Jurkat, Clone E6-1 (cell line): ENCODE measurements around the gene CDKN3.
"Not testable (repeated sequence)": the region's sequence is repeated elsewhere in the genome, so short reads cannot be mapped to it uniquely, and the experiment has no call there.

Experiments used
- DNase-seq: peaks from one replicate; pipeline ENCODE4 v3.0.0-alpha.2; 2011; ENCODE audit warnings: low read depth, low spot score
- H3K4me3 ChIP-seq: 2 replicates; pipeline ENCODE4 v1.5.1; 2011; ENCODE audit warnings: mild to moderate bottlenecking, low read length, control low read depth, moderate library complexity

CDKN3 gene

DNA sequence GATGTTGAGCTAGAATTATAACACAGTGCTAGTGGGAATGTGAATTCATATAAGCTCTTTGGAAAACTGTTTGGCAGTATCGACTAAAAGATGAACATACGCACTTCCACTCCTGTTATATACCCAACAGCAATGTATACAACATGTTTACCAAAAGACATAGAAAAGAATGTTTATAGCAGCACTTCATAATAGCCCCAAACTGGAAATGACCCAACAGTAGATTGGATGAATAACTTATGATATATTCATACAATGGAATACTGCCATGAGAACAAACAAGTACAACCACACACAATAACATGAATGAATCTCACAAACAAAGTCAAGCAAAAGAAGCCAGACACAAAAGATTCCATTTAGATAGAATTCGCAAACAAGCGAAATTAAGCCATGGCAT lies 28.5 kb upstream of the CDKN3 start:
- DNase-seq: no peak
- no peak overlapping the region for H3K4me3 ChIP-seq

DNA sequence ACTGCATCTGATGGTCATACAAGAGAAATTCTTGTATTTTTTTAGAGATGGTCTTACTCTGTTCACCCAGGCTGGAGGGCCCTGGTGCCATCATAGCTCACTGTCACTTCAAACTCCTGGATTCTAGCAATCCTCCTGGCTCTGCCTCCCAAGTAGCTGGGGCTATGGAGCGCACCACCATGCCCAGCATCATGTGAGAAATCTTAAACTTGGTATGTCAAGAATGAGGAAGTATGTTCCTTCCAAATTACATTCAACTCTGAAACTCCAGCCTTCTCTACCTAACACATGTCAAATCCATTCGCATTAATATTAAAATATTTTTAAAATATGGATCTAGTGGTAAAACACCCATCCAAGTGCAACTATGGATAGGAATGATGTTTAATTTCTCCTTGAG lies 27.5 kb upstream of the CDKN3 start:
- DNase-seq: no peak
- H3K4me3 ChIP-seq: no peak overlapping the region

DNA sequence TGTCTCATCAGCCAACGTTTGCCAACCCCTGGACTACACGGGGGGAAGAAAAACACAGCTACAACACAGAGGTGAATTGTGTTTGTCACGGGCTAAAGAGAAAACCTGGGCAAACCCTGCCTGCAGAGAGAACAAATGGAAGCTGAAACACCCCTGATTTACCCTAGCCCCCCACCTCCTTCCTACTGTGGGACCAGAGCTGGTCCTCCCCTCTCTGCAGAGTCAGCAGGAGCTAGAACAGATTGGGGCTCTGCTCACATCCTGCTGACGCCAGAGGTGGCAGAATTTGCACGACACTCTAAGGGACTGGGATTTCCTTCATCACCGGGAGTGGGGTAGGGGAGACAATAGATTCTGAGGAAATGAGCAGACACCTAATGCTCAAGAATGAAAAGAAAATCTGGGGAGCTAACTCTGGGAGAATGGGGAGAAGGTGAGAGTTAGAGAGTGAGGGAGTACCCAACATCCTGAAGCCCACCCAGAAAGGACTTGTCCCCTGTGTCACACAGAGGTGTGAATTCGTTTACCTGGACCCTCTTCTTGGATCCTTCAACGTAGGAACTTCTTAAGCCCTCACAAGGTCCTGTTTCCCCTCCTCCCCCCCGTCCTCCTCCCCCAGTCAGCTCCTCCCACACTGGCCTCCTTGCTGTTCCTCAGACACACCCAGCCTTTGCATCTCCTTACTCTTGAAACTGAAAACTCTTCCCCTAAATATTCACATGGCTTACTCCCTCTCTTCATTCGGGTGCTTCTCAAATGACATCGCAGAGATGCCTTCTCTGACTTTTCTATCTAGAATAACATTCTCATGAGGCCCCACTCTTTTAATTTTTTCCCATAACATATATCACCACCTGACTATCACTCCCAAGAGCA lies 26.2 kb upstream of the CDKN3 start:
- DNase-seq: no peak
- H3K4me3 ChIP-seq: no peak overlapping the region

DNA sequence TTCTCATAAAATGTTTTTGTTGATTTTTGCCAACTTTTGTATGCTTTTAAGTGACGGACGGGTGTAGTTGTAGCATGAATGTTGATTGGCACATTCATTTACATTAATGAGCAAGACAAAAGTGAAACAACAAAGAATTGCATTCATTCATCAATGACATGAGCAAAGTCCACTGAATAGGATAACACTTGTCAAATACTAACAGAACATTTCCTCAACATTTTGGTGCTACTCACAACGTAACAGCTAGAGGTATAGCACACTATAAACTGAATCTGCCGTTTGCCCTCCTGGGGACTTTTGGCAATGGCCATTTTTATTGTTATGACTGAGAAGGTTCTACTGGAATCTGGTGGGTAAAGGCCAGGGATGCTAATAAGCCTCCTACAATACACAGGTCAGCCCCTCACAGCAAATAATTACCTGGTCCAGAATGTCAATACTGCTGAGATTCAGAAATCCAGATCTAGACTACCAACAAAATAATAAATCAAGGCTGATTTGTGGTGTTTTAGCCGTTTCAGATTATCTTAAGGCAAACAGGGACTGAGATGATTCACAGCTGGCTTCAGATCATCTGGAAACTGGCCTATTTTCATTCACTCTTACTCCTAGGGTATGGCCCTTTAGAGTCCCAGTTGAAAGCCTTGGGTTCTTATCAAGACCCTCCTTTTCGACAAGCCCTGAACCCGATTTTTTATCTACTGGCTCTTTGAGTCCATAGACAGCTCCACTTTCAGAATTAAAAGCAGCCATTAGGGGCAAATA lies 22.5 kb upstream of the CDKN3 start:
- H3K4me3 ChIP-seq: no peak overlapping the region
- DNase-seq: no peak

DNA sequence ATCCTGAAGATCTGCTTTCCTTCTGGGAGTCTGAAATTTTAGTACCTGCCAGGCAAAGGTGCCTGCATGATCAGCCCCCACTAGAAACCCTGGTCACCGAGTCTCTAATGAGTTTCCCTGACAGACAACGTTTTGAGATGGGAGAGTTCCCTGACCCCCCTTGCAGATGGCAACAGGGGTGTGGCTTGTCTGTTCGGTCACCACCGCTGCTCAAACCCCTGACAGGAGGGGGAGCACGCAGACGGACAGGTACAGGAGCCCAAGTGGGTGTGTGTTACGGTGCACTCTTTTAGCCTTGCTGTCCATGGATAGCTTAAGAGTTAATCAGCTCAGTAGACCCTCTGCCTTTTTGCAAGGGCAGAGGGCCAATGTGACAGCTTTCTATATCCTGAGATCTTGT lies 19.3 kb upstream of the CDKN3 start:
- H3K4me3 ChIP-seq: no peak overlapping the region
- DNase-seq: no peak

DNA sequence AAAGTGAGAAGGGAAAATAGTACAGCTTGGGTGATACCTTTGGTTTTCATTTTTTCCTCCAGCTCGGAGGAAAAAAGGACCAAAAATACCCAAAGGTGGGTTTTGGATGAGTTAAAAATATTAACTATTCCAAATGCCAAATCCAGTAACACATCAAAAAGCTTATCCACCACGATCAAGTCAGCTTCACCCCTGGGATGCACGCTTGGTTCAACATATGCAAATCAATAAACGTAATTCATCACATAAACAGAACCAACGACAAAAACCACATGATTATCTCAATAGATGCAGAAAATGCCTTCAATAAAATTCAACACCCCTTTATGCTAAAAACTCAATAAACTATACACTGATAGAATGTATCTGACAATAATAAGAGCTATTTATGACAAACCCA lies 17.9 kb upstream of the CDKN3 start:
- not testable (repeated sequence) for DNase-seq, H3K4me3 ChIP-seq

DNA sequence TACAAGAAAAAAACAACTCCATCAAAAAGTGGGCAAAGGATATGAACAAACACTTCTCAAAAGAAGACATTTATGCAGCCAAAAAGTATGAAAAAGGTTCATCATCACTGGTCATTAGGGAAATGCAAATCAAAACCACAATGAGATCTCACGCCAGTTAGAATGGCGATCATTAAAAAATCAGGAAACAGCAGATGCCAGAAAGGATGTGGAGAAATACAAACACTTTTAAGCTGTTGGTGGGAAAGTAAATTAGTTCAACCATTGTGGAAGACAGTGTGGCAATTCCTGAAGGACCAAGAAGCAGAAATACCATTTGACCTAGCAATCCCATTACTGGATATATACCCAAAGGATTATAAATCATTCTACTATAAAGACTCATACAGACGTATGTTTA lies 16.2 kb upstream of the CDKN3 start:
- H3K4me3 ChIP-seq, DNase-seq: not testable (repeated sequence)

DNA sequence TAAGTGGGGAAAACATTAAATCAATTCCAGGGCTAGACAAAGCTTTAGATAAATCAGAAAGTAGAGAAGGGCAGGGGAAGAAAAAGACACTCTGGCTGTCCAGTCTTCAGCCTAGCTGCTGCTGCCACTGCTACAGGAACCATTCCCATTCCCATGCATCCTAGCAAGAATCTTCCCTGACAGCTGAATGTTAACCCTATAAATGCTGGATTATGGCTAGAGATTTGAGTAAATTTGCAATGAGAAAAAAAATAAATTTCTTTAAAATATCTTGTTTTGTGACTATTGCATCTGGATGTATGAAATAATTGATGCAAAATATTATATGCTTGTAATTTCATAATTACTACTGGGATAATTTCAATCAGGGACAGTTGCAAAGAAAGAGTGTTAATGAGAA lies 15.0 kb upstream of the CDKN3 start:
- DNase-seq: no peak
- no peak overlapping the region for H3K4me3 ChIP-seq

DNA sequence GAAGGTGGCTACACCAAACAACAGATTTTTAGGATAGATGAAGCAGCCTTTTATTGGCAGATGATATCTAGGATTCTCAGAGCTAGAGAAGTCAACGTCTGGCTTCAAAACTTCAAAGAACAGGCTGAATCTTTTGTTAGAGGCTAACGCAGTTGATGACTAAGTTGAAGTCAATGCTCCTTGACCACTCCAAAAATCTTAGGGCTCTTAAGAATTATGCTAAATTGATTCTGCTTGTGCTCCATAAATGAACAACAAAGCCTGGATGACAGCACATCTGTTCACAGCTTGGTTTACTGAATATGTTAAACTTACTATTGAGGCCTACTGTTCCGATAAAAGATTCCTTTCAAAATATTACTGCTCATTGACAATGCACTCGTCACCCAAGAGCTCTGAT lies 13.0 kb upstream of the CDKN3 start:
- DNase-seq: no peak
- H3K4me3 ChIP-seq: no peak overlapping the region

DNA sequence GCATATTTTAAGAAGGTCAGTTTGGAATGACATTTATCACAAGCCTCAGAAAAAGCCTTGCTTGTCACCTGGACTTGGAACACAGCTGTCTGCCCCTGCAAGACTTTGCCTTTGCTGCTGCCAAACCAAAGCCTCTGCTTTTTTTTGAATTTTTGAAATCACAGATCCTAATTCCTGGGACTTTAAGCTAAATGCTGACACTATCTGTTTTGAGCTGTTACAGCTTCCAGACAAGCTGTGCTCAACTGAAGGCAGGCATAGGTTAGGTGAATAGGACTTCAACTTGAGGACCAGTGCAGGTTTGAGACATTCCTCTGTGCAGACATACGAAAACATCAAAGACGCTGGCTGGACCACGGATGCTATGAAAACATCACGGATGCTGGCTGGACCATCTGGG lies 11.3 kb upstream of the CDKN3 start:
- no peak for DNase-seq
- H3K4me3 ChIP-seq: no peak overlapping the region

DNA sequence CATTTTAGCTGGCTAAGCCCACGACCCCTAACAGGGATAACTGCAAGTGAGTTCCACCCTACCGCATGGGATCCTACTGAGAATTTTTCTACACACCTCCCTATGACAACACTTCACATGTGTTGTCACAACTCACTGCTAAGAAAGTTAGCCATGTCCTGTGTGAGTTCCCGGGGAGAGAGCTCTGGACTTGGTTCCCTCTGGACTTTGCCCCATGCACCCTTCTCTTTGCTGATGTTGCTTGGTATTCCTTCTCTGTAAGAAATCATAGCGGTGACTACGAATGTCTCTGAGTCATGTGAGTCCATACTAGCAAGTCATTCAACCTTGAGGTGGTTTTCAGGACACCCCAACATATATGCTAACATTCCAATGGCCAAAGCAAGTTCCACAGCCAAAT lies 9.5 kb upstream of the CDKN3 start:
- no peak for DNase-seq
- H3K4me3 ChIP-seq: no peak overlapping the region

DNA sequence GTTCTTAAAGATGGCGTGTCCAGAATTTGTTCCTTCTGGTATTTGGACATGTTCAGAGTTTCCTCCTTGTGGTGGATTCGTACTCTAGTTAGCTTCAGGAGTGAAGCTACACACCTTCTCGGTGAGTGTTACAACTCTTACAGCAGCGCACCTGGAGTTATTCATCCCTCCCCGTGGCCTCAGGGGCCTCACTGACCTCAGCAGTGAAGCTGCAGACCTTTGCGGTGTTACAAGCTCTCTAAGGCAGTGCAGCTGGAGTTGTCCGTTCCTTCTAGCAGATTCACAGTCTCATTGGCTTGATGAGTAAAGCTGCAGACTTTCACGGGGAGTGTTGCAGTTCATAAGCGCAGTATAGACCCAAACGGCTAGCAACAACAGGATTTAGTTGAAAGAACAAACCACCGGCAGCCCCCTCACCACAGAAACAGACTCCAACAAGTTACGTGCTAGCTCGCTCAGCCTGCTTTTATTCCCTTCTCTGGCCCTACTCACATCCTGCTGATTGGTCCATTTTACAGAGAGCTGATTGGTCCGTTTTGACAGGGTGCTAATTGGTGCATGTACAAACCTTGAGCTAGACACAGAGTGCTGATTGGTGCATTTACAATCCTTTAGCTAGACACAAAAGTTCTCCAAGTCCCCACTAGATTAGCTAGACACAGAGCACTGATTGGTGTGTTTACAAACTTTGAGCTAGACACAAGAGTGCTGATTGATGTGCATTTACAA lies 4.5 kb upstream of the CDKN3 start:
- no peak for DNase-seq
- no peak overlapping the region for H3K4me3 ChIP-seq

DNA sequence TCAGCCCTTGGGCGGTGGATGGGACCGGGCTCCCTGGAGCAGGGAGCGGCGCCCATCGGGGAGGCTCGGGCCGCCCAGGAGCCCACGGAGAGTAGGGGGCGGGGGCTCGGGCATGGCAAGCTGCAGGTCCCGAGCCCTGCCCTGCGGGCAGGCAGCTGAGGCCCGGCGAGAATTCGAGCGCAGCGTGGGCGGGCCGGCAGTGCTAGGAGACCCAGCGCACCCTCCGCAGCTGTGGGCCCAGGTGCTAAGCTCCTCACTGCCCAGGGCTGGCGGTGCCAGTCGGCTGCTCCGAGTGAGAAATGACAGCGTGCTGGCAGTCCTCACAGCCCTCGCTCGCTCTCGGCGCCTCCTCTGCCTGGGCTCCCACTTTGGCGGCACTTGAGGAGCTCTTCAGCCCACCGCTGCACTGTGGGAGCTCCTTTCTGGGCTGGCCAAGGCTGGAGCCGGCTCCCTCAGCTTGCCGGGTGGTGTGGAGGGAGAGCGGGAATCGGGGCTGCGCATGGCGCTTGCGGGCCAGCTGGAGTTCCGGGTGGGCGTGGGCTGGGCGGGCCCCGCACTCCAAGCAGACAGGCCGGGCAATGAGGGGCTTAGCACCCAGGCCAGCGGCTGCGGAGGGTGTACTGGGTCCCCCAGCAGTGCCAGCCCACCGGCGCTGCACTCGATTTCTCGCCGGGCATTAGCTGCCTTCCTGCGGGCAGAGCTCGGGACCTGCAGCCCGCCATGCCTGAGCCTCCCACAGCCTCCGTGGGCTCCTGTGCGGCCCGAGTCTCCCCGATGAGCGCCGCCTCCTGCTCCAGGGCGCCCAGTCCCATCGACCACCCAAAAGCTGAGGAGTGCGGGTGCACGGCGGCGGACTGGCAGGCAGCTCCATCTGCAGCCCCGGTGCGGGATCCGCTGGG lies 3.6 kb upstream of the CDKN3 start:
- not testable (repeated sequence) for H3K4me3 ChIP-seq, DNase-seq

DNA sequence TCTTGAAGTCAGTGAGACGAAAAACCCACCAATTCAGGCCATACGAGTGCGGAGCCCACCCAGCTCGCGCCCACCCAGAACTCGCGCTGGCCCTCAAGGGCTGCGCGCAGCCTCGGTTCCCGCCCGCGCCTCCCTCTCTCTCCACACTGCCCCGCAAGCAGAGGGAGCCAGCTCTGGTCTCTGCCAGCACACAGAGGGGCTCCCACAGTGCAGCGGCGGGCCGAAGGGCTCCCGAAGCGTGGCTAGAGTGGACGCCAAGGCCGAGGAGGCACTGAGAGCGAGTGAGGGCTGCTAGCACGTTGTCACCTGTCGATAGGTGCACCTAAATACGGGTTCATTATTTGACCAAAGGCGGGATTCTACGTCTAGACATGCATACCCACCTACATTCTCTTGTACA lies 2.2 kb upstream of the CDKN3 start:
- DNase-seq: no peak
- H3K4me3 ChIP-seq: no peak overlapping the region

DNA sequence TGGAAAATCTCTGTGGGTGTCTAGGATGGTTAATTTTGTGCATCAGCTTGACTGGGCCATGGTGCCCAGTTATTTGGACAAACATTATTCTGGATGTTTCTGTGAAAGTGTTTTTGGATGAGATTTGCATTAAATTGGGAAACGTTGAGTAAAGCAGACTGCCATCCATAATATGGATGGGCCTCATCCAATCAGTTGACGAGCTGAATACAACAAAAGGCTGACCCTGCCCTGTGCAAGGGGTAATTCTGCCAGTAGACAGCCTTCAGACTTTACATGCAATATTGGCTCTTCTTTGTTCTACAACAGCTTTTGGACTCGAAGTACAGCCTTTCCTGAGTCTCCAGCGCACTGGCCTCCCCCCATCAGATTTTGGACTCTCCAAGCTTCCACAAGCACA lies 1.5 kb upstream of the CDKN3 start:
- DNase-seq: no peak
- H3K4me3 ChIP-seq: no peak overlapping the region

DNA sequence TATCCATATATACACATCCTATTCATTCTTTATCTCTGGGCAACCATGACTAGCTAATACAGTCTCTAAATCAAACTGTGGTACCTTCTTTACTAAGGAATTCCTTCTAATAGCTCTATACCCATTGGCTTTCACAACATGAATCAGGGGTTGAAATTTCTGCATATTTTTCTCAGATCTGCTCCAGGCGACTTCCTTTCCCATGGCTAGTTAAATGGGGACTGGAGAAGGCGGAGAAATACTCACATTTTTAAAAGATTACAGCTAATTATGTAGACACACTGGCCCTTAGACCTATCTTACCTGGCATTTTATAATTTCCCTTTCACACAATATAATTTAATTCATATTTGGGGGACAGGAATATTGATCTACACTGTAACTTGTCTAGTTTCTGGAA lies 1.1 kb upstream of the CDKN3 start:
- no peak for DNase-seq
- H3K4me3 ChIP-seq: no peak overlapping the region

DNA sequence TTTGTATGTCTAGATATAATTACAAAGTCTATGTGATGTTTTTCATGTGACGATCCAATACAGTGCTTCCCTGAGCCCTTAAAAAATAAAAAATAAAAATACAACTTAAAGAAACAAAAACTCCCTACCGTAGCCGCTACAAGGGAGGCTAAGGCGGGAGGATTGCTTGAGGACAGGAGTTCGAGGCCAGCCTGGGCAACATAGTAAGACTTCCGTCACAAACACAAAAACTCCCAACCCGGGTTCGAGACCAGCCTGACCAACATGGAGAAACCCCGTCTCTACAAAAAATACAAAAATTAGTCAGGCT lies 669 bp upstream of the CDKN3 start:
- DNase-seq: no peak
- peak overlapping the region; percentile 52 for H3K4me3 ChIP-seq

DNA sequence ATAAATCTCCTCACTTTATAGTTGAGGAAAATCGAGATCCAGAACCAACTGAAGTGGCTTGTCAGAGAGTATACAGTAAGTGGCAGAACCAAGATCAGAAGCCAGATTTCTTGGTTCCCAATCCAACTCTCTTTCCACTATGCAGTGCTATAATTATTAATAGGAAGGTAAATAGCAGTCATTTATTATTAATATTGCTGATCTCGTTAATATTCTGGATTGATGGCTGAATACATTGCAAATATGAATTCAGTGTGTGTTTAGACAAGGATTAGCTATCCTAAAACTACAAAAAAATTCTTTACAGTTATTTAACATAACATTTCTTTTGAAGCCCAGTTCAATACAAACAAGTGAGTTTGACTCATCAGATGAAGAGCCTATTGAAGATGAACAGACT lies 2.8 kb downstream of the CDKN3 start:
- no peak for DNase-seq
- H3K4me3 ChIP-seq: no peak overlapping the region

DNA sequence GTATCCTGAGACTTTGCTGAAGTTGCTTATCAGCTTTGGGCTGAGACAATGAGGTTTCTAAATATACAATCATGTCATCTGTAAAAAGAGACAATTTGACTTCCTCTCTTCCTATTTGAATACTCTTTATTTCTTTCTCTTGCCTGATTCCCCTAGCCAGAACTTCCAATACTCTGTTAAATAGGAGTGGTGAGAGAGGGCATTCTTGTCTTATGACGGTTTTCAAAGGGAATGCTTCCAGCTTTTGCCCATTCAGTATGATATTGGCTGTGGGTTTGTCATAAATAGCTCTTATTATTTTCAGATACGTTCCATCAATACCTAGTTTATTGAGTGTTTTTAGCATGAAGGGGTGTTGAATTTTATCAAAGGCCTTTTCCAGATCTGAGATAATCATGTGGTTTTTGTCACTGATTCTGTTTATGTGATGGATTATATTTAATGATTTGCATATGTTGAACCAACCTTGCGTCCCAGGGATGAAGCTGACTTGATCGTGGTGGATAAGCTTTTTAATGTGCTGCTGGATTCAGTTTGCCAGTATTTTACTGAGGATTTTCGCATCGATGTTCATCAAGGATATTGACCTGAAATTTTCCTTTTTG lies 6.7 kb downstream of the CDKN3 start:
- not testable (repeated sequence) for H3K4me3 ChIP-seq, DNase-seq
